GM19463 (cell line): ENCODE data around the gene TAAR2.
A peak's percentile ranks its signal among the peaks of the same experiment; 100 is the strongest.
"Not testable (repeated sequence)": the region's sequence is repeated elsewhere in the genome, so short reads cannot be mapped to it uniquely, and the experiment has no call there.

ENCODE experiments used
- ATAC-seq: cut with Tn5 transposase; IDR thresholded peaks from one replicate; pipeline ENCODE4 v1.9.1; 2021; ENCODE audit warnings: mild to moderate bottlenecking, moderate library complexity; ENCODE audit not compliant: unreplicated experiment

TAAR2 gene

GRCh38 chr6:132614554-132614953, 9.5 kb downstream of the TAAR2 start:
- ATAC-seq: peak; percentile 54

GRCh38 chr6:132612449-132613108, 11.5 kb downstream of the TAAR2 start:
- no peak for ATAC-seq

- ATAC-seq: no peak
Measured at GRCh38 chr6:132611616-132612015, 12.5 kb downstream of the TAAR2 start.

- ATAC-seq: peak; percentile 84
Measured at GRCh38 chr6:132607544-132608233, 16.4 kb downstream of the TAAR2 start.

- no peak for ATAC-seq
Measured at GRCh38 chr6:132604635-132605152, 19.4 kb downstream of the TAAR2 start.

- not testable (repeated sequence) for ATAC-seq
Measured at GRCh38 chr6:132600900-132601299, 23.2 kb downstream of the TAAR2 start.

GRCh38 chr6:132598473-132598872, 25.6 kb downstream of the TAAR2 start:
- peak; percentile 77 for ATAC-seq

GRCh38 chr6:132596201-132596600, 27.9 kb downstream of the TAAR2 start:
- no peak for ATAC-seq

GRCh38 chr6:132592855-132593254, 31.2 kb downstream of the TAAR2 start:
- ATAC-seq: no peak

GRCh38 chr6:132590362-132590761, 33.7 kb downstream of the TAAR2 start:
- no peak for ATAC-seq

- ATAC-seq: no peak
Measured at GRCh38 chr6:132589454-132589853, 34.6 kb downstream of the TAAR2 start, which contains the start of gene TAAR5. Gene TAAR5, minus strand, starts transcription at chr6:132589741. Its CDS starts 55 bp downstream, at chr6:132589686.

- ATAC-seq: no peak
Measured at GRCh38 chr6:132587424-132587823, 36.7 kb downstream of the TAAR2 start.

GRCh38 chr6:132584698-132585097, 39.4 kb downstream of the TAAR2 start:
- no peak for ATAC-seq

- ATAC-seq: no peak
Measured at GRCh38 chr6:132571774-132572173, 52.3 kb downstream of the TAAR2 start.

- no peak for ATAC-seq
Measured at GRCh38 chr6:132570221-132570777, 53.8 kb downstream of the TAAR2 start, which contains the start of gene TAAR6. Gene TAAR6, plus strand, starts transcription at chr6:132570322. Its CDS starts 0 bp downstream, at chr6:132570322.

- no peak for ATAC-seq
Measured at GRCh38 chr6:132569170-132569569, 54.9 kb downstream of the TAAR2 start.

GRCh38 chr6:132568611-132569010, 55.5 kb downstream of the TAAR2 start:
- ATAC-seq: no peak

- ATAC-seq: no peak
Measured at GRCh38 chr6:132567566-132567965, 56.5 kb downstream of the TAAR2 start.
